ENCODE data around the gene METTL8. TPM values are rescaled to one million over a fixed set of nuclear protein-coding genes. Genes with fewer than 3 reads are reported as not detected.

Gene METTL8
- total and polyA plus RNA-seq, 2 of the 13 experiments (the other 11 are each of a cell fraction or from before 2014, with no cell fraction given) = 18.6 to 68.2 TPM

DNA sequence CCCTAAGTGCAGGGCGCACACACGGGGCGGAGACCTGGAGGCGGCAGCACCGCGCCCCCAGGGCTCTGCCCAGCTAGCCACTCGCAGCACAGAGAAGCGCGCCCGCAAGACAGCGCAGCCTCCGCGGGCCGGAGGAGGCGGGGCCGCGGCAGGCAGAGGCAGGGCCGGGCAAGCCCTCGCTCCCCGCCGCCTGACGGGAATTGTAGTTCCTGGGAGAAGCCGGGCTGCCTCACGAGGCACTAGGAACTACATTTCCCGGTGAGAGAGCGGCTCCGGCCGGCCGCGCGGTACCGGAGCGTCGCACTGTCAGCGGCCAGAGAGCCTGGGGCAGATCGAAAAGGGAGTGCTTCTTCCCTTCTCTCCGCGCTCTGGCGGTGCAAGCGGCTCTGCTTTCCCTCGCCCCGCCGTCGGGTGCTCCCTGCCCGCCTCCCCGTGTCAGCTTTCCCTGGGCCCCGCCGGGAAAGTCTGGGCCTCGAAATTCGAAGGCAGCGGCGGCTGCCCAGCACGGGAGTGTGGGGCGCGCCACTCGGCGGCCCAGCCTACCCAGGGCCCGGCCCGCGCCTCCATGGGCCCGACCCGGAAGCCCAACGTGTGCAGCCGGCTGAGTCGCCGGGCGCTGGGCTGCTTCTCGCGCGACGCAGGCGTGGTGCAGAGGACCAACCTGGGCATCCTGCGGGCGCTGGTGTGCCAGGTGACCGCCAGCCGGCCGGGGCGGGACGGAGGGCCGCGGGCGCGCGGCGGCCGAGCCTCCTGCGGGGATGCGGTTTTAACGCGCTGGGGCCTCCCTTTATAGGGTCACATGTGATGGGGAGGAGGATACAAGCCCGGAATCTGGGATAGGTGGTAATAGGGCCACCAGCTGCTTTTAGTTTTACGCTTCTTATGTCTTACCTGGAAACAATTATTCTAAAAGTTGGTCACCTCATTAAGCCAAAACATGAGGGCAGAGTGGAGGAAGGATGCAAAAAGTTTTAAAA is 511 bp upstream of the METTL8 start, which contains the start of gene DCAF17 (continued):
- TF ChIP-seq, protein P1, sequence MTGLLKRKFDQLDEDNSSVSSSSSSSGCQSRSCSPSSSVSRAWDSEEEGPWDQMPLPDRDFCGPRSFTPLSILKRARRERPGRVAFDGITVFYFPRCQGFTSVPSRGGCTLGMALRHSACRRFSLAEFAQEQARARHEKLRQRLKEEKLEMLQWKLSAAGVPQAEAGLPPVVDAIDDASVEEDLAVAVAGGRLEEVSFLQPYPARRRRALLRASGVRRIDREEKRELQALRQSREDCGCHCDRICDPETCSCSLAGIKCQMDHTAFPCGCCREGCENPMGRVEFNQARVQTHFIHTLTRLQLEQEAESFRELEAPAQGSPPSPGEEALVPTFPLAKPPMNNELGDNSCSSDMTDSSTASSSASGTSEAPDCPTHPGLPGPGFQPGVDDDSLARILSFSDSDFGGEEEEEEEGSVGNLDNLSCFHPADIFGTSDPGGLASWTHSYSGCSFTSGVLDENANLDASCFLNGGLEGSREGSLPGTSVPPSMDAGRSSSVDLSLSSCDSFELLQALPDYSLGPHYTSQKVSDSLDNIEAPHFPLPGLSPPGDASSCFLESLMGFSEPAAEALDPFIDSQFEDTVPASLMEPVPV (CRISPR knock-in tag; IDR thresholded peaks at IDR 0.05) = peak; percentile 46
- TF ChIP-seq ZNF280B (CRISPR knock-in tag; IDR thresholded peaks at IDR 0.05; ENCODE audit: borderline replicate concordance) (peak; percentile 91), UBTF (CRISPR knock-in tag; IDR thresholded peaks at IDR 0.05) (peak; percentile 99), MED1 (CRISPR knock-in tag; IDR thresholded peaks at IDR 0.05) (peak; percentile 72; the same call in 1 of the 2 replicates), EZH2 (conservative IDR thresholded peaks at IDR 0.05; ENCODE audit: low read depth, low read length) (no peak), ZNF563 (CRISPR knock-in tag; IDR thresholded peaks at IDR 0.05) (peak; percentile 94), ZBTB43 (CRISPR knock-in tag; conservative IDR thresholded peaks at IDR 0.05) (peak; percentile 65; the same call in 1 of the 2 replicates), ZNF350 (CRISPR knock-in tag; IDR thresholded peaks at IDR 0.05; ENCODE audit: borderline replicate concordance, low read depth) (peak; percentile 91), HOXA5 (CRISPR knock-in tag; IDR thresholded peaks at IDR 0.05) (peak; percentile 77; the same call in 1 of the 2 replicates), KAT7 (CRISPR knock-in tag; IDR thresholded peaks at IDR 0.05; ENCODE audit: borderline replicate concordance) (peak; percentile 98; the same call in 1 of the 2 replicates), CENPX (CRISPR knock-in tag; IDR thresholded peaks at IDR 0.05) (no peak), ESRRA (CRISPR knock-in tag; IDR thresholded peaks at IDR 0.05; ENCODE audit: low read depth) (peak; percentile 60; the same call in 1 of the 2 replicates), ZNF569 (CRISPR knock-in tag; IDR thresholded peaks at IDR 0.05; ENCODE audit: borderline replicate concordance) (peak; percentile 96; the same call in 1 of the 2 replicates), GATA4 (IDR thresholded peaks at IDR 0.05; ENCODE audit: borderline replicate concordance, low read depth) (no peak), ZNF772 (CRISPR knock-in tag; IDR thresholded peaks at IDR 0.05) (peak; percentile 61), TEAD3 (CRISPR knock-in tag; optimal IDR thresholded peaks at IDR 0.05; ENCODE audit: borderline replicate concordance) (peak; percentile 7), CBX1 (IDR thresholded peaks at IDR 0.05; ENCODE audit: low read depth) (no peak), ZBTB1 (CRISPR knock-in tag; IDR thresholded peaks at IDR 0.05; ENCODE audit: borderline replicate concordance) (peak; percentile 67; the same call in 1 of the 2 replicates)
- TF ChIP-seq, protein P2, sequence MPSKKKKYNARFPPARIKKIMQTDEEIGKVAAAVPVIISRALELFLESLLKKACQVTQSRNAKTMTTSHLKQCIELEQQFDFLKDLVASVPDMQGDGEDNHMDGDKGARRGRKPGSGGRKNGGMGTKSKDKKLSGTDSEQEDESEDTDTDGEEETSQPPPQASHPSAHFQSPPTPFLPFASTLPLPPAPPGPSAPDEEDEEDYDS (CRISPR knock-in tag; IDR thresholded peaks at IDR 0.05) = peak; percentile 22; the same call in 1 of the 2 replicates
- TF ChIP-seq, protein P3, sequence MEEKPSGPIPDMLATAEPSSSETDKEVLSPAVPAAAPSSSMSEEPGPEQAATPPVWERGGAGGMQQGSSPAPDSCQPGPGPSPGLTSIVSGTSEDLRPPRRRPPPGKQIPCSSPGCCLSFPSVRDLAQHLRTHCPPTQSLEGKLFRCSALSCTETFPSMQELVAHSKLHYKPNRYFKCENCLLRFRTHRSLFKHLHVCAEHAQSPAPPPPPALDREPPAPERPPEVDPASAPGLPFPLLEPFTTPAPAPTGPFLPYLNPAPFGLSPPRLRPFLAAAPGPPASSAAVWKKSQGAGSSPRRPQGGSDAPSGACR (CRISPR knock-in tag; IDR thresholded peaks at IDR 0.05) = peak; percentile 77; the same call in 1 of the 2 replicates

Data from HepG2 (cell line).